Measurements from ENCODE around the gene TGFB1. TPM values are rescaled to one million over a fixed set of nuclear protein-coding genes. Genes with fewer than 3 reads are reported as not detected.
"Not testable (repeated sequence)": the region's sequence is repeated elsewhere in the genome, so short reads cannot be mapped to it uniquely, and the experiment has no call there.

The TGFB1 gene
- polyA plus RNA-seq, 3 donors, result 5.6 to 25.9 (median 24.0) TPM

DNA sequence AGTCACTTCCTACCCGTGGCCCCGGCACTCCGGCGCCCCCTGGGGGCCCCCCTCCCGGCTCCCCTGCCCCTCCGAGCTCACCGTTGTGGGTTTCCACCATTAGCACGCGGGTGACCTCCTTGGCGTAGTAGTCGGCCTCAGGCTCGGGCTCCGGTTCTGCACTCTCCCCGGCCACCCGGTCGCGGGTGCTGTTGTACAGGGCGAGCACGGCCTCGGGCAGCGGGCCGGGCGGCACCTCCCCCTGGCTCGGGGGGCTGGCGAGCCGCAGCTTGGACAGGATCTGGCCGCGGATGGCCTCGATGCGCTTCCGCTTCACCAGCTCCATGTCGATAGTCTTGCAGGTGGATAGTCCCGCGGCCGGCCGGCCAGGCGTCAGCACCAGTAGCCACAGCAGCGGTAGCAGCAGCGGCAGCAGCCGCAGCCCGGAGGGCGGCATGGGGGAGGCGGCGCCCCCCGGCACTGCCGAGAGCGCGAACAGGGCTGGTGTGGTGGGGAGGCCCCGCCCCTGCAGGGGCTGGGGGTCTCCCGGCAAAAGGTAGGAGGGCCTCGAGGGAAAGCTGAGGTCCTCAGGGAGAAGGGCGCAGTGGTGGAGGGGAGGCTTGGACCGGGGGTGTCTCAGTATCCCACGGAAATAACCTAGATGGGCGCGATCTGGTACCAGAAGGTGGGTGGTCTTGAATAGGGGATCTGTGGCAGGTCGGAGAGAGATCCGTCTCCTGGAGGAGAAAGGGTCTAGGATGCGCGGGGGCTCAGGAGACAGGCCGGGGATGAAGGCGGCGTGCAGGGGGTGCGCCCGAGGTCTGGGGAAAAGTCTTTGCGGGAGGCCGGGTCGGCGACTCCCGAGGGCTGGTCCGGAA lies 885 bp downstream of the TGFB1 start:
- 0 to 1% (median 1%) methylated on average over 65 to 71 of the region's 71 CpGs for WGBS, 3 donors
- no peak overlapping the region for H3K27ac ChIP-seq (ENCODE audit: low read depth, low read length)

DNA sequence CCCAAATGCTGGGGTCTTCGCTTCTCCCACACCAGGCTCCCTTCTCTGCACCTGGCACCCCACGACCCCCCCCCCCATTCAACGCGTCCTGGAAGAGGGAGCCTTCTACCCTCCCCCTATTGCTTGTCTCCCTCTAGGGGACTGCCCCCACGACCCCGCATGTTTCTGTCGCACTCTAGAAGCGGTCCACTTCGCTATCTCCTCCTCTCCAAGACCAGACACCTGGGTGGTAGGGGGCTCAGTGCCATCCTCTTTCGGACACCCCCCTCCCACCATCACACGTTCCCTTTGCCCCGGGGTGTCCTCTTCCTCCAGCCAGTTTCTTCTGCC lies 1.5 kb downstream of the TGFB1 start:
- peak overlapping the region; percentile 7 for H3K27ac ChIP-seq (ENCODE audit: low read depth, low read length)
- 0 to 2% (median 1%) methylated on average over 12 of the region's 12 CpGs for WGBS, 3 donors

DNA sequence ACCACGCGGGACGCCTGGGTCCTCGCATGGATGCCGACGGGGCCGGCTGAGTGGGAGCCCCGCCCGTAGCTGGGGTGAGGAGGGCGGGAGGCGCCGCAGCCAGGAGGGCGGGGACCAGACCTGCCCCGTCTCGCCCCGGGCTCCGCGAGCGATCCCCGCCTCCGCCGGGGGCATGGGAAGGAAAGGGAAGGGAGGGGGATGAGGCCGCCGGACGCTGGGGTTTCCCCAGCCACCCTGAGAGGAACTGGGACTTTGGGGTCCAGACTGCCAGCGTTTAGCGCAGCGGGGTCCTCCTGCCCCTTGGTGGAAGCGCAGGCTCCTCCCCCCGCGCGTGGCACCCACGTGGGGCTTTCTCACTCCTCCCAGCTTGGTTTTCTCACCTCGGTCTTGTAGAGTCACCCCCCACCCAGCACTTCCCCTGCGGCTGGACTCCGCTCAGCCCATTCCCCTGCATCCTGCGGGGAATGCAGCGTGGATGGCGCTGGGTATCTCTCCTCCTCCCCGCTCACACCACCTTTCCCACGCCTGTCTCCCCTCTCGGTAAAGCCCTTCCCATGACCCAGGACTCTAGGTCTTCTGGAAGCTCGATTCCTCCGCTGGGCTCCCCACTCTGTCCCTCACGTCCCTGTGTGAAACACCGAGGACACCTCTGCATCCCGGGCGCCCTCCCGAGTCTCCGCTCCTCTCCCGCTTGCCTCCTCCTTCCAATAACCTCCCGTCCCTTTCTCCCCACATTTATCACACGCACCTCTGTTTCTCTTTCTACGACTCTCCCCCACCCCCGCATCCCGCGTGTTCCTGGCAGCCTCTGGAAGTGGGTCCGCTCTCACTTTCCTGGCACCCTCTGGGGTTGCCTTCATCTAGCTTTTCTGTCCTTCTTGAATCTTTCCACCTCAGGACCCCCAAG lies 2.1 kb downstream of the TGFB1 start:
- WGBS, 3 donors, result 1% methylated on average over 35 to 58 of the region's 58 CpGs
- H3K27ac ChIP-seq (ENCODE audit: low read depth, low read length), result peak overlapping the region; percentile 7

DNA sequence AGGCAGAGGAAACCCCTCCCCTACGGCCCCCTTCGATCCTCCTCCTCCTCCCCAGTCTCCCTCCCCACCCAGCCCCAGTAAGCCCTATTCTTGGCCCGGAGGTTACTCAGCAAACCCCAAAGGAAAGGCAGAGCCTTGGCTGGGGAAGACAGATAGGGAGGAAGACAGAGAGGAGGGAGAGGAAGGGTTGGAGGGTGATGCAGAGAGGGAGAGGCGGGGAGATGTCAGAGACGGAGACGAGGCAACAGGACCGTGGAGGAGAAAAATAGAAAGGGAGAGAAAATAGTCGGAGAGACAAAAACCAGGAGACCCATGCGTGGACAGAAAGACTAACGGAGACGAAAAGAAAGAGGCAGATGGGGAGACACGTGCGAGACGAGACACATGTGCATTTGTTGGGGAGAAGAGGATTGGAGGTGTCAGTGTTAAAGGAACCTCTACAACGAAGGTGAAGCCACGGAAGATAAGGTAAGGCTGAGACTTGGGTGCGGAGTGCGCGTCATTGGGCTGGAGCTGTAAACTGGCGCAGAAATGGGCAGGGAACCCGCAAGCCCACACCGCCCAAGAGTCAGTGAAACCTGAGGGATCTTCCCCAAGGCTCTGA lies 2.9 kb downstream of the TGFB1 start:
- WGBS, 3 donors, result 1 to 17% (median 2%) methylated on average over 21 to 22 of the region's 22 CpGs
- H3K27ac ChIP-seq (ENCODE audit: low read depth, low read length), result no peak overlapping the region

DNA sequence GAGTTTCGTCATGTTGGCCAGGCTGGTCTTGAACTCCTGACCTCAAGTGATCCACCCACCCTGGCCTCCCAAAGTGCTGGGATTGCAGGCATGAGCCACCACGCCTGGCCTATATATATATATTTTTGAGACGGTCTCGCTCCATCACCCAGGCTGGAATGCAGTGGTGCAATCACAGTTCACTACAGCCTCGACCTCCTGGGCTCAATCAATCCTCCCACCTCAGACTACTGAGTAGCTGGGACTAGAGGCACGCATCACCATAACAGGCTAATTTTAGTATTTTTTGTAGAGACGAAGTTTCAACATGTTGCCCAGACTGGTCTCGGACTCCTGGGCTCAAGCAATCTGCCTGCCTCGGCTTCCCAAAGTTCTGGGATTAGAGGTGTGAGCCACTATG lies 6.8 kb downstream of the TGFB1 start:
- WGBS, 3 donors, result 91 to 94% (median 91%) methylated on average over 9 of the region's 9 CpGs
- H3K27ac ChIP-seq (ENCODE audit: low read depth, low read length), result not testable (repeated sequence)

GRCh38 chr19:41344162-41344561 lies 9.6 kb downstream of the TGFB1 start:
- WGBS, 3 donors, result 94 to 98% (median 95%) methylated on average over 2 of the region's 2 CpGs
- no peak overlapping the region for H3K27ac ChIP-seq (ENCODE audit: low read depth, low read length)

DNA sequence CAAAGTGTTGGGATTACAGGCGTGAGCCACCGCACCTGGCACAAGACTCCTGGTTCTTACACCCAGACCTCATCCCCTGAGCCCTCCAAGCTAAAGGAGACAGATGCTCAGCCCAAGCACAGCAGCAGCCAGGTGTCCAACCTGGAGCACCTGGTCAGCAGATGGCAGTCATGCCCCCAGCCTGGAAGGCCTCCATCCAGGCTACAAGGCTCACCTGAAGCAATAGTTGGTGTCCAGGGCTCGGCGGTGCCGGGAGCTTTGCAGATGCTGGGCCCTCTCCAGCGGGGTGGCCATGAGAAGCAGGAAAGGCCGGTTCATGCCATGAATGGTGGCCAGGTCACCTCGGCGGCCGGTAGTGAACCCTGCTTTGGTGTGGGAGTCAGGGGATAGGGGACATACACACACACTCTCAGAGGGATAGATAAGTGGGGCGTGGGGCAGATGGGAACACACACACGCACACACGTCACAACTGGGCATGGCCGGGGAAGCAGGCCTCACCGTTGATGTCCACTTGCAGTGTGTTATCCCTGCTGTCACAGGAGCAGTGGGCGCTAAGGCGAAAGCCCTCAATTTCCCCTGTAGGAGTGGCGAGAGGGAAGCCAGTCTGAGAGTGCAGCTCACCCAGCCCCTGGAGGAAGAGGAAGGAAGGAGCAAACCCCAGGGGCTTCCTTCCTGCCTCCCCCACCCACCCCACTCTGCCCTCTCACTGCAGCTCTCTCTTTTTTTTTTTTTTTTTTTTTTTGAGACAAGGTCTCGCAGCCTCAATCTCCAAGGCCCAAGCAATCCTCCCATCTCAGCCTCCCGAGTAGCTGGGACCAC lies 11.8 kb downstream of the TGFB1 start:
- 50 to 78% (median 75%) methylated on average over 18 to 20 of the region's 20 CpGs for WGBS, 3 donors
- H3K27ac ChIP-seq (ENCODE audit: low read depth, low read length), result no peak overlapping the region

DNA sequence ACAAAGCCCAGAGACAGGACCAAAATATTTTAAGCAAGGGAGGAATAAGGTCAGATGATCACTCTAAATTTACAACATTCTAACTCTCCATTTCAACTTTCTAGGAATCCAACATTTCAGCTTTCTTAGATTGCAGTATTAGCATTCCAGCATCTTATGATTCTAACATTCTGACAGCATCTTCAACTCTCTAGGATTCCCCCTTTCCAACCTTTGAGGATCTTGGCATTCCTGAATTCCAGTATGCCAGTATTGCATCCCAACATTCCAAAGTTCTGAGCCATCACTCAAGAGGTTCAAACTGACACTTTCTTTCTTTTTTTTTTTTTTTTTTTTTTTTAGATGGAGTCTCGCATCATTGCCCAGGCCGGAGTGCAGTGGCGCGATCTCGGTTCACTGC lies 13.8 kb downstream of the TGFB1 start:
- 95 to 98% (median 96%) methylated on average over 5 of the region's 5 CpGs for WGBS, 3 donors

DNA sequence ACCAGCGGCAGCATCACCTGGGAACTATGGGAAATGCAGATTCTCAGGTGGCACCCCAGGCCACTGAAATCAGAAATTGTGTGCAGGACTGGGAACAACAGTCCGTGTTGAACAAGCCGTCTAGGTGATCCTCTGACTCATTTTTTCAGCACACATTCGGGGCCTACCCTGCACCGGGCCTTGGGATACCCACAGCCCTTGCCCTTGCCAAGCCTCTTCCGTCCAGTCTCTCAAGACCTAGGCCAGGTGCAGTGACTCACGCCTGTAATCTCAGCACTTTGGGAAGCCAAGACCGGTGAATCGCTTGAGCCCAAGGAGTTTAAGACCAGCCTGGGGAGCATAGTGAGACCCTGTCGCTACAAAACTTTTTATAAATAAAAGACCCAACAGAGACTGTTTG lies 18.3 kb downstream of the TGFB1 start:
- no peak overlapping the region for H3K27ac ChIP-seq (ENCODE audit: low read depth, low read length)
- WGBS, 3 donors, result 91 to 95% (median 91%) methylated on average over 10 of the region's 10 CpGs

More for the DNA sequence above, 13.8 kb downstream of the TGFB1 start:
- H3K27ac ChIP-seq (ENCODE audit: low read depth, low read length), result no peak overlapping the region

DNA sequence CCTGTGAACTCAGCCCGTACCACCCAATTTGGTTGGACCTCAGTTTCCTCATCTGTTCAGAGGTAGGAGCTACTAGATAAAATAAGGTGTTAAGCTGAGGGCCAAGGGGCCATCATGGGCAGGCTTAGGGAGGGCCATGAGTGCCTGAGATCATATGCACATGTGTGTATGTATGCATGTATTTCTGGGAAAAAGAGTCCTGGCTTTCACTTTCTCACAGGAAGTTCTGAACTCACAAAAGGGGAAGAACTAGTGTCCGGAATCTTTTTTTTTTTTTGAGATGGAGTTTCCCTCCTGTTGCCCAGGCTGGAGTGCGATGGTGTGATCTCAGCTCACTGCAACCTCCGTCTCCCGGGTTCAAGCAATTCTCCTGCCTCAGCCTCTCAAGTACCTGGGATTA lies 18.9 kb downstream of the TGFB1 start:
- WGBS, 3 donors, result 41 to 83% (median 44%) methylated on average over 5 of the region's 5 CpGs
- no peak overlapping the region for H3K27ac ChIP-seq (ENCODE audit: low read depth, low read length)

GRCh38 chr19:41332468-41332867 lies 21.3 kb downstream of the TGFB1 start:
- 84 to 92% (median 90%) methylated on average over 5 of the region's 5 CpGs for WGBS, 3 donors
- H3K27ac ChIP-seq (ENCODE audit: low read depth, low read length), result no peak overlapping the region

- peak overlapping the region; percentile 54 for H3K27ac ChIP-seq (ENCODE audit: low read depth, low read length)
- 89 to 94% (median 90%) methylated on average over 16 of the region's 16 CpGs for WGBS, 3 donors
Measured at GRCh38 chr19:41332000-41332399, 21.7 kb downstream of the TGFB1 start.

- WGBS, 3 donors, result 63 to 85% (median 82%) methylated on average over 16 to 47 of the region's 47 CpGs
- H3K27ac ChIP-seq (ENCODE audit: low read depth, low read length), result no peak overlapping the region
Measured at GRCh38 chr19:41330946-41331678, 22.6 kb downstream of the TGFB1 start.

DNA sequence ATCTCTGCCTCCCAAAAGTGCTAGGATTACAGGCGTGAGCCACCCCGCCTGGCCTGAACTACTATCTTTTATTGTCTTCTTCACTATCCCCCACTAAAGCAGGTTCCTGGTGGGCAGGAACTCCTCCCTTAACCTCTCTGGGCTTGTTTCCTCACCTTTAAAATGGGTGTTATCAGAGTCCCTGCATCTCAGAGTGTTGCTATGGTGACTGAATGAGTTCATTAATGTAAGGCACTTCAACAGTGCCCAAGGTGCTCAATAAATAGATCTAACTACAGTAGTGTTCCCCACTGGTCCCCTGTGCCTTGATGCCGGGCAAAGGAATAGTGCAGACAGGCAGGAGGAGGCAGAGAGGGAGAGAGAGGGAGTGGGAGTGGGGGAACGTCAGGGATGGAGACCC lies 23.2 kb downstream of the TGFB1 start:
- H3K27ac ChIP-seq (ENCODE audit: low read depth, low read length), result no peak overlapping the region
- WGBS, 3 donors, result 81 to 88% (median 87%) methylated on average over 3 to 4 of the region's 4 CpGs

DNA sequence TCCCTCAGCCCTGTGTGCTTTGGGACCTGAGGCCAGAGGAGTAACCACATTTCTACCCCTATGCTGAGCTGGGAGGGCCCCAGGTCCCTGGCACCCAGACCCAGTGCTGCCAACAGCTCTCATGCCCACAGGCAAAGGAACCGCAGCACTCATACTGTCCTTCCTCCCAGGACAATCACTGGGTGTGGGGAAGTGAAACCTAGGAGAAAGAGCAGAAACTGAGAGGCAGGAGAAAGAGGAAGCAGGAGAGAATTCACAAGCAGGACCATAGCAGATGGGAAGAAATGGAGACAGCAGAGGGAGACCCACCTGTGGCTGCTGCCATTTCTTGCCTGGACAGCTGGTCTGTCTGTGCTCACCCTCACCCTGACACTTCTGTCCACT lies 24.9 kb downstream of the TGFB1 start:
- 38 to 76% (median 39%) methylated on average over 1 of the region's 1 CpG for WGBS, 3 donors
- H3K27ac ChIP-seq (ENCODE audit: low read depth, low read length), result no peak overlapping the region

DNA sequence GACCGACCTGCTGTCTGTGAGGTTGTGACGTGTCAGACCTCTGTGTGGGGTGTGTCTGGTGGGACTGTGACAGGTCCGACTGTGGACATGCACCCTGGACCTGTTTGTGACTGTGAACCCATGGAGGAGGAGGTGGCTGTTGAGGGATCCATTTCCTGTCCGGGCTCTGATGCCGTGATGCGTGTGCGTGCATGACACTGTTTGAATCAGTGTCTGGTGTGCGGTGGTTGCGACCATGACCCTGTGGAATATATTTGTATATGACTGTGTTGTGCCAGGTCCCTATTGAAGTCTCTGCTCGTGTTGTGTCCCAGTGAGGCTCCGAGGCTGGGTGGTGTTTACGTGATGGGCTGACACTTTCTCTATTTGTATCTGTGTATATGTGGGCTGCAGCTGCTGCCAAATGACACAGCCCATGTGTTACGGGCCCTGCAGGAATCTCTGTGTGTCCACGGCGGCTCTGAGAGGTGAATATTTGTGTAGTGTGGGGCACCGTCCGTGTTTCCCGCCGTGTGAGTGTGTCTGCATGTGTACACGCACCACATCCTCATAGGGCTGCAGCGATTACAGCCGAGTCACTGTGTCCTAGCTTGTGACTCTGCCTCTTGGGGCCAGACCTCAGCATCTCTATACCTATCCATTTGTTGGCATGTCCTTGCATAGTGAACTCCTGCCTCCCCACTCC lies 25.4 kb downstream of the TGFB1 start:
- WGBS, 3 donors, result 38 to 72% (median 38%) methylated on average over 22 of the region's 22 CpGs
- no peak overlapping the region for H3K27ac ChIP-seq (ENCODE audit: low read depth, low read length)

DNA sequence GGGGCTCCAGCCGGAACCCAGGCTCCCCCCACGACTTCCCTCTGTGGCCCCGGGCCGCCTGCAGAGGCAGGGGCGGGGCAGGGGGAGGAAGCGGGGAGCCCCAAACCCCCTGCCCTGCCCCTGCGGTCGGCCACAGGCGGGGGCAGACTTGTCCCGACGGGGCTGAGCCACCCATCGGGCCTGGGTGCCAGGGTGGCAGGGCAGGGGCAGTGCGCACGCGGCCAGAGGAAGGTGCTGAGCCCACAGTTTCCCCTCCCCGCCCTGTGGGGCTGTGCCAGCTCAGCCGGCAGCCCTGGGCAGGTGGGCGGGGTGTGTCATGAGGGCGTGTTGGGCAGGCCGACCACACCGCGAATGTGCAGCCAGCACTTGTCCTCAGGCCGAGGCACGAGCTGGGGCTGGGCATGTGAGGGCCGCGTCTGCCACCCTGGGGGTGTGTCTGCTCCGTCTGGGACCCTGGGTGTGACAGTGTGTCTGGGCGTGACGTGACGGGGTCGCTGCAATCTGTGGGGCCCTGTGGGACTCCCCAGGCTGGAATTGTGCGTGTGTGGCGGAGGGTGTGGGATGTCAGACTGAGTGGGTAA lies 26.1 kb downstream of the TGFB1 start:
- WGBS, 3 donors, result 16 to 18% (median 16%) methylated on average over 30 to 33 of the region's 33 CpGs
- H3K27ac ChIP-seq (ENCODE audit: low read depth, low read length), result no peak overlapping the region
